ENCODE results near the gene GRN. TPM values are rescaled to one million over a fixed set of nuclear protein-coding genes. Genes with fewer than 3 reads are reported as not detected.
"Not testable (repeated sequence)": the region's sequence is repeated elsewhere in the genome, so short reads cannot be mapped to it uniquely, and the experiment has no call there.

The GRN gene
- total RNA-seq, 1 donor from 2014 or later, result 169 TPM

GRCh38 chr17:44335968-44336367 lies 9.1 kb upstream of the GRN start:
- DNase-seq (ENCODE audit: low spot score) (no peak), ATAC-seq (no peak)
- intact Hi-C loops (cut with DNase I), result loop anchor here (2.0 kb wide), 1 partner anchor 25 kb away; no protein-coding TSS in a partner anchor

GRCh38 chr17:44338702-44339101 lies 6.4 kb upstream of the GRN start:
- no peak for DNase-seq (ENCODE audit: low spot score)
- intact Hi-C loops (cut with DNase I), result no loop called here
- ATAC-seq, result peak; percentile 13

GRCh38 chr17:44340553-44340952 lies 4.5 kb upstream of the GRN start:
- intact Hi-C loops (cut with DNase I); ATAC-seq; DNase-seq (ENCODE audit: low spot score): not testable (repeated sequence)

- no peak for ATAC-seq
- no peak for DNase-seq (ENCODE audit: low spot score)
- intact Hi-C loops (cut with DNase I), result no loop called here
Measured at GRCh38 chr17:44343510-44344209, 1.4 kb upstream of the GRN start.

GRCh38 chr17:44345454-44346026 lies 438 bp downstream of the GRN start:
- intact Hi-C loops (cut with DNase I), result no loop called here
- DNase-seq (ENCODE audit: low spot score) (no peak), ATAC-seq (peak; percentile 33)

GRCh38 chr17:44346064-44346844 lies 1.2 kb downstream of the GRN start:
- DNase-seq (ENCODE audit: low spot score) (no peak), ATAC-seq (no peak)
- intact Hi-C loops (cut with DNase I), result no loop called here

- ATAC-seq; intact Hi-C loops (cut with DNase I); DNase-seq (ENCODE audit: low spot score): not testable (repeated sequence)
Measured at GRCh38 chr17:44347206-44348055, 2.3 kb downstream of the GRN start.

- intact Hi-C loops (cut with DNase I), result no loop called here
- no peak for DNase-seq (ENCODE audit: low spot score)
- ATAC-seq, result no peak
Measured at GRCh38 chr17:44348234-44348987, 3.3 kb downstream of the GRN start.

- intact Hi-C loops (cut with DNase I), result no loop called here
- DNase-seq (ENCODE audit: low spot score), result no peak
- ATAC-seq, result no peak
Measured at GRCh38 chr17:44348988-44349364, 3.9 kb downstream of the GRN start.

- DNase-seq (ENCODE audit: low spot score) (no peak), ATAC-seq (no peak)
- intact Hi-C loops (cut with DNase I), result no loop called here
Measured at GRCh38 chr17:44349553-44350070, 4.5 kb downstream of the GRN start.

GRCh38 chr17:44350733-44351226 lies 5.7 kb downstream of the GRN start:
- no peak for DNase-seq (ENCODE audit: low spot score)
- intact Hi-C loops (cut with DNase I), result no loop called here
- ATAC-seq, result peak; percentile 48

- no peak for DNase-seq (ENCODE audit: low spot score)
- intact Hi-C loops (cut with DNase I), result no loop called here
- no peak for ATAC-seq
Measured at GRCh38 chr17:44351464-44351863, 6.4 kb downstream of the GRN start.

GRCh38 chr17:44351961-44352827 lies 7.1 kb downstream of the GRN start:
- DNase-seq (ENCODE audit: low spot score), result no peak
- intact Hi-C loops (cut with DNase I), result no loop called here
- ATAC-seq, result no peak

GRCh38 chr17:44352828-44353671 lies 7.9 kb downstream of the GRN start:
- intact Hi-C loops (cut with DNase I), result no loop called here
- ATAC-seq (no peak), DNase-seq (ENCODE audit: low spot score) (no peak)

- ATAC-seq (no peak), DNase-seq (ENCODE audit: low spot score) (no peak)
- intact Hi-C loops (cut with DNase I), result no loop called here
Measured at GRCh38 chr17:44353672-44354331, 8.7 kb downstream of the GRN start.

All from sciatic nerve (tissue), 2 donors.